ENCODE results near the gene EPB41L1.

Gene EPB41L1

DNA sequence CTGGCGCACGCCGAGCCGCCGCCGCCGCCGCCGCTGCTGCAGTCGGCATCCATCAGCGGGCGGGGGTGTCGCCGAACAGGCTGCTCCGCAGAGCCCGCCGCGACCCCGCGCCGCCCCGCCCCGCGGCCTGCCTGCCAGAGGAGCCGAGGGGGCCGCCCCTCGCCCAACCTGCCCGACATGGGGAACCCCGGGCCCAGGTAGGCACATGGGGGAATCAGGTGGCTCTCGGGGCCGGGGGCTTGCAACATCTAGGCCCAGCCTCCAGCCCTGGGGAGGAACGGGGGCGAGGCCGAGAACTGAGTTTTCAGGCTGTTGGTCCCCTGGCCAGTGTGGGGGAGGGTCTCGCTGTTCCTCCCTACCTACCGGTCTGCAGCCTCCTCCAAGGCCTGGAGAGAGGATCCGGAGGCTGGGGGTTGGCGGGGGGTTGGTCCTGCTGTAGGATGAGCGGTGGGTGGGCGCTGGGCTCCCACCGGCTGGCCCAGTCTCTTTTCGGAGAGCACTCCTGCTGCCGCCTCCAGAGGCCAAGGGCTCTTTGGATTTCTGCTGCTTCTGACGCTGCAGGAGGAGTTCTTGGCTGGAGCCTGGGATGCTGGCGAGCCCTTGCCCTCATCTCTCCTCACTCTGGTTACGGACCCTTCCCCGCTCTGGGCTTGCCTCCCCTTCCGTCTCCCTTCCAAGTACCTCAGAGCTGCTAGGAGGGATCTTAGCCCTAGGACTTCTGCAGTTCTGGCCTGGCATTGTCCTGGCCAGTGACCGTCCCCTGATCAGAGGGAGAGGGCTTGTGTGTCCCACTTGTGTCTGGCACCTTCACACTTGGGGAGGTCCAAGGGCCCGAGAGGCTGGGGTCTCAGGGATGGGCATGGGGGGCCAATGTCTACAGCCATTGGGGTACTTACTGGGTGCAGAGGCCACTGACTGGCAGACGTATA lies at the start of gene EPB41L1:
EPB41L1 (plus strand) TSS at position 41 of the 929 bp plus-strand sequence. CDS start 19,038 bp downstream, outside the sequence.
- Histone ChIP-seq H2AFZ (ENCODE audit: low read depth, low read length) (no peak within 1 kb of the TSS), H3K4me3 (ENCODE audit: low read length) (peak within 1 kb of the TSS; percentile 59), H3K4me1 (ENCODE audit: insufficient read depth, low read length) (peaks cover 15% of the 10 kb centered on the region), H3K36me3 (ENCODE audit: insufficient read depth, low read length) (no peaks in the 10 kb centered on the region), H3K27me3 (ENCODE audit: insufficient read depth, low read length) (no peaks in the 10 kb centered on the region), H3K9me3 (ENCODE audit: low read length) (no peaks in the 10 kb centered on the region)

DNA sequence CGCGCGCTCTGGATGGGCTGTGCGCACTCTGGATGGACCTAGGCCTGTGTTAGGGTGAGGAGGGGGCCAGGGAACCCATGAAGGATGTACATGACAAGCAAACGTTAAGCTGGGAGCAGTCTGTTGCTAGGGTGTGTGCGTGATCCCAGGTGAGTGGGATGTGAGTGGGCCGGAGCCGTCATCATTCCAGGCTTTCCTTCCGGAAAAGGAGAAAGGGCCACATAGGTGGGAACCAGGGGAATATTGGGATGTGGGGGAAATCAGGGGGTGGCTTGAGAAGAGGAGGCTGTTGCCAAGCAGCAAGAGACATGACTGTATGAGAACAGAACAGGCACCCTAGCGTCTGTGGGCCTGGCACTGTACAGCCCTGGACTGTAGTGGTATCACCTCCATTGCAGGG lies 49.7 kb upstream of the EPB41L1 start:
- no peaks in the 10 kb centered on the region for H3K9me3 ChIP-seq (ENCODE audit: low read length)
- H3K4me1 ChIP-seq (ENCODE audit: insufficient read depth, low read length): peaks cover 5% of the 10 kb centered on the region
- no peak overlapping the region for H2AFZ ChIP-seq (ENCODE audit: low read depth, low read length)
- H3K27me3 ChIP-seq (ENCODE audit: insufficient read depth, low read length): no peaks in the 10 kb centered on the region
- peaks cover 8% of the 10 kb centered on the region for H3K36me3 ChIP-seq (ENCODE audit: insufficient read depth, low read length)
- H3K4me3 ChIP-seq (ENCODE audit: low read length): no peak overlapping the region

DNA sequence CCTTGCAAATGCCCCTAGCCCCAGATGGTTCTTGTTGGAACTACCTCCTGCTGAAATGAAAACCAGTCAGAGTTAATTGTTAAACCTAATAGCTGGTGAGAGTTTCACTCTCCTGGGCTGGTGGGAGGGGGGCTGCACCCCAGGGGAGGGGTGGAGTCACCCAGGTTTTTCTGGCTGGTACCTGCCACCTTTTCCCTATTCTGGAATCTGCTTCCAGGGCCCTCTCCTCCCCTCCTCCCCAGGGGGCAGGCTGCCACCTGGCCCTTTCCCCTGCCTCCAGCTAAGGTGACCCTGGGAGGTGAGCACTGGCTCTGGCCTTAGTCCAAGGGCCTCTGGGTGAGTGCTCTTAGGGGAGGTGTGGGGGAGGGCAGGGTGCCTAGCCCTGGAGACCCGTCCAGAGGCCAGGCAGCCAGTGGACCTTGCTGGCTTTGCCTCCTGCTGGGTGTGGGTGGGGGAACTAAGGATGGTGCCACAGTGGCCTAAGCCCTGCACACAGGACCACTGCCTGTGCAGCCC lies 48.8 kb upstream of the EPB41L1 start:
- no peak overlapping the region for H3K4me3 ChIP-seq (ENCODE audit: low read length)
- no peaks in the 10 kb centered on the region for H3K27me3 ChIP-seq (ENCODE audit: insufficient read depth, low read length)
- peaks cover 16% of the 10 kb centered on the region for H3K36me3 ChIP-seq (ENCODE audit: insufficient read depth, low read length)
- peaks cover 5% of the 10 kb centered on the region for H3K4me1 ChIP-seq (ENCODE audit: insufficient read depth, low read length)
- H2AFZ ChIP-seq (ENCODE audit: low read depth, low read length): no peak overlapping the region
- no peaks in the 10 kb centered on the region for H3K9me3 ChIP-seq (ENCODE audit: low read length)

DNA sequence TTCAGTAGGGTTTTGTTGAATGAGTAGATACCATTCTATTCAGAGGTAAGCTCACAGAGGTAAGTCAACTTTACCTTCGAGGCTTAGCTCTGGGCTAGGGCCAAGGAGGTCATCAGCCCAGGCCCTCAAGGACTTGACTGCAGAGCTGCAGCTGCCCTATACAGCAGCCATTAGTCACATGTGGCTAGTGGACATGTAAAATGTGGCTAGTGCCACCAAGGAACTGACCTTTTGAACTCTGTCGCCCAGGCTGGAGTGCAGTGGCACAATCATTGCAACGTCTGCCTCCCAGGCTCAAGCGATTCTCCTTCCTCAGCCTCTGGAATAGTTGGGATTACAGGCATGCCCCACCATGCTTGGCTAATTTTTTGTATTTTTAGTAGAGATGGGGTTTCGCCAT lies 47.9 kb upstream of the EPB41L1 start:
- H3K27me3 ChIP-seq (ENCODE audit: insufficient read depth, low read length): no peaks in the 10 kb centered on the region
- H3K4me1 ChIP-seq (ENCODE audit: insufficient read depth, low read length): peaks cover 3% of the 10 kb centered on the region
- H2AFZ ChIP-seq (ENCODE audit: low read depth, low read length): no peak overlapping the region
- no peaks in the 10 kb centered on the region for H3K9me3 ChIP-seq (ENCODE audit: low read length)
- H3K36me3 ChIP-seq (ENCODE audit: insufficient read depth, low read length): peaks cover 21% of the 10 kb centered on the region
- no peak overlapping the region for H3K4me3 ChIP-seq (ENCODE audit: low read length)

DNA sequence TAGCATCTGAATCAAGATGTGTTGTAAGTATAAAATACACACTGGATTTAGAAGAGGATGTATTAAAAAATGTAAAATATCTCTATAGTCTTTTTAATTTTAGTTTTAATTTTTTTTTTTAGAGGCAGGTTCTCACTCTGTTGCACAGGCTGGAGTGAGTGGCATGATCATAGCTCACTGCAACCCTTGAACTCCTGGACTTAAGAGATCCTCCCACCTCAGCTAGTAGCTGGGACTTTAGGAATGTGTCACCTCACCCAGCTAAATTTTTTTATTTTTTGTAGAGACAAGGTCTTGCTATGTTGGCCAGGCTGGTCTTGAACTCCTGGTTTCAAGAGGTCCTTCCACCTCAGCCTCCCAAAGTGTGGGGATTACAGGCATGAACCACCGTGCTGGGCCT lies 46.7 kb upstream of the EPB41L1 start:
- peaks cover 28% of the 10 kb centered on the region for H3K36me3 ChIP-seq (ENCODE audit: insufficient read depth, low read length)
- no peaks in the 10 kb centered on the region for H3K27me3 ChIP-seq (ENCODE audit: insufficient read depth, low read length)
- H3K4me1 ChIP-seq (ENCODE audit: insufficient read depth, low read length): peaks cover 3% of the 10 kb centered on the region
- no peak overlapping the region for H3K4me3 ChIP-seq (ENCODE audit: low read length)
- no peaks in the 10 kb centered on the region for H3K9me3 ChIP-seq (ENCODE audit: low read length)
- H2AFZ ChIP-seq (ENCODE audit: low read depth, low read length): no peak overlapping the region

DNA sequence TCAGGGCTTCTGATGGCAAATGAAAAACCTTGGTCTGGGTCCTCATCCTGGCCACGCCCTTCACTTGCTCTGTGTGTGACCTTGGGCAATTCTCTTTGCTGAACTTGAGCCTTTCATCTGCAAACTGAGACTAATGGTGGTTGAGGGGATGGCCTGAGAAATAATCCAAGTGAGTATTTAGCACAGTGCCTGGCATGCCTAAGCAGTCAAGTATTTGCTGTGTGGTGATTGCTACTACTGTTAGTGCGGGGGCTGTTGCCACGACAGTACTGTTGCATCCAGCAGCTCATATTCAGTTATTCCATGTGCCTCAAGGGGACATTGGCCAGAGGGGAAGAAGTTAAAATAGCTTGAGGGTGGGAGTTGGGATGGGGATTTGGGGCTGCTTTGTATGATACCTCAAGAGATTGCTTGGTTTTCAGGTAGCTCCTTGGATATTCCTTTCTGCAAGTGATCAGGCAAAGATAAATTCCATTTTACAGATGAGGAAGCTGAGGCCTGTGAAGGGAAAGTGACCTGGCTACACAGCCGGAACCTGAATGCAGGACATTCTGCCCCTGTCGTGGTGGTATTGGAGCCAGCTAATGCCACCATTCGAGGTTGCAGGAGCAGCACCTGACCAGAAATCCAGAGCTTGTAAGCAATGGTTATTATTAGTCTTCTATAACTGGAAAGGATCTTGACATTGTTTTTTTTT lies 45.1 kb upstream of the EPB41L1 start:
- Histone ChIP-seq H3K9me3 (ENCODE audit: low read length) (no peaks in the 10 kb centered on the region), H3K27me3 (ENCODE audit: insufficient read depth, low read length) (no peaks in the 10 kb centered on the region), H2AFZ (ENCODE audit: low read depth, low read length) (no peak overlapping the region), H3K4me3 (ENCODE audit: low read length) (no peak overlapping the region), H3K36me3 (ENCODE audit: insufficient read depth, low read length) (peaks cover 28% of the 10 kb centered on the region), H3K4me1 (ENCODE audit: insufficient read depth, low read length) (no peaks in the 10 kb centered on the region)

DNA sequence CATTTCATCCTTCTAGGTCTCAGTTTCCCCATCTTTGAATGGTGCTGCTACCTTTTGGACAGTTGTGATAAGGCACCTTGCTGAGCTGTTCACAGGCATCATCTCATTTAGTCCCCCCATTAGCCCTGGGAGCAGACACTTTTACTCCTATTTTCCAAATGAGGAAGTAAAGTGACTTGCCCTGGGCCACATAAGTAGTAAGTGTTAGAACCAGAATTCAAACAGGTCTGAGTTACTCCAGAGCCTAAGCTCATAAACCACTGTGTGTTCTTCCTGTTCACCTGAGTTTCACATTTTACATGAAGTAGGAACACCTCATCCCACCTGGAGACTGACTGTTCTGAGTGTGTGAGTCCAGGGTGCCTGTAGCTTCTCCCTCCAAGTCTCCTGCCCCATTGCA lies 43.5 kb upstream of the EPB41L1 start:
- Histone ChIP-seq H3K4me1 (ENCODE audit: insufficient read depth, low read length) (no peaks in the 10 kb centered on the region), H3K27me3 (ENCODE audit: insufficient read depth, low read length) (no peaks in the 10 kb centered on the region), H3K4me3 (ENCODE audit: low read length) (no peak overlapping the region), H3K36me3 (ENCODE audit: insufficient read depth, low read length) (peaks cover 31% of the 10 kb centered on the region), H2AFZ (ENCODE audit: low read depth, low read length) (no peak overlapping the region), H3K9me3 (ENCODE audit: low read length) (no peaks in the 10 kb centered on the region)

DNA sequence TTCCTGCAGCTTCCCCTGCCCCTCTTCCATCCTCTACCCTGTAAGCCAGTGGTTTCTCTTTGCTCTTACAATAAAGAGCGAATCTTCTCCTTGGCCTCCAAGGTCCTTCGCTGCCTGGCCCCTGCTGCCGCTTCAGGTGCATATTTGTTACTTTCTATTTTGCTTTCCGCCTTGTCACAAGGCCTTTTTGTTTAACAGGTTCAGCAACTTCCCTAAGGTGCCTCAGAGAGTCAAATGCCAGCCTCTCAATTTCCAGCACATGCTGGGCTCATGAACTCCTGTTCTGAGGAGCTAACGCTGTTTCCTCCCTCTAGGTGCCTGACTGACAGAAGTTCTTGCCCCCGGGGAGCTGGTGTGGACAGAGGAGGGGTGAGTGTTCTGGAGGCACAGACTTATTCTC lies 42.4 kb upstream of the EPB41L1 start:
- no peaks in the 10 kb centered on the region for H3K4me1 ChIP-seq (ENCODE audit: insufficient read depth, low read length)
- no peak overlapping the region for H3K4me3 ChIP-seq (ENCODE audit: low read length)
- peaks cover 30% of the 10 kb centered on the region for H3K36me3 ChIP-seq (ENCODE audit: insufficient read depth, low read length)
- no peaks in the 10 kb centered on the region for H3K27me3 ChIP-seq (ENCODE audit: insufficient read depth, low read length)
- no peaks in the 10 kb centered on the region for H3K9me3 ChIP-seq (ENCODE audit: low read length)
- H2AFZ ChIP-seq (ENCODE audit: low read depth, low read length): no peak overlapping the region

DNA sequence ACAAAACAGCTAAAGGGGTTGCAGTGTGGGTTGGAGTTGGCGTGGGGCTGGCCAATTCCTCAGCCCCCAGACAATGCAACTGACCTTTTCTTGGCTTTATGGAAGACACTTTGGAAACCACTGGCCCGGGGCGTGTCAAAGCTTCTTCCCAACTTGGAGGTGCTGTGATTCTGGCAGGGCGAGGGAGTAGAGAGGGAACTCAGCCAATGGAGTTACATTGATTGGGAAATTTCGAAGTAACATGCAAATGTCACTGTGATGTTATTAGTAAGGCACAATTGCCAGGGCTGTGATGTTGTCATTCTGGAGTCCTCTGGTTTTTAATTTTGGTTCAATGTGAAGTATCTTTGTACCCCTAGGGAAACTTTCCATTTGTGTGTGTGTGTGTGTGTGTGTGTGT lies 41.5 kb upstream of the EPB41L1 start:
- Histone ChIP-seq H3K27me3 (ENCODE audit: insufficient read depth, low read length) (no peaks in the 10 kb centered on the region), H3K36me3 (ENCODE audit: insufficient read depth, low read length) (peaks cover 39% of the 10 kb centered on the region), H3K4me1 (ENCODE audit: insufficient read depth, low read length) (no peaks in the 10 kb centered on the region), H3K9me3 (ENCODE audit: low read length) (no peaks in the 10 kb centered on the region), H3K4me3 (ENCODE audit: low read length) (no peak overlapping the region), H2AFZ (ENCODE audit: low read depth, low read length) (no peak overlapping the region)

DNA sequence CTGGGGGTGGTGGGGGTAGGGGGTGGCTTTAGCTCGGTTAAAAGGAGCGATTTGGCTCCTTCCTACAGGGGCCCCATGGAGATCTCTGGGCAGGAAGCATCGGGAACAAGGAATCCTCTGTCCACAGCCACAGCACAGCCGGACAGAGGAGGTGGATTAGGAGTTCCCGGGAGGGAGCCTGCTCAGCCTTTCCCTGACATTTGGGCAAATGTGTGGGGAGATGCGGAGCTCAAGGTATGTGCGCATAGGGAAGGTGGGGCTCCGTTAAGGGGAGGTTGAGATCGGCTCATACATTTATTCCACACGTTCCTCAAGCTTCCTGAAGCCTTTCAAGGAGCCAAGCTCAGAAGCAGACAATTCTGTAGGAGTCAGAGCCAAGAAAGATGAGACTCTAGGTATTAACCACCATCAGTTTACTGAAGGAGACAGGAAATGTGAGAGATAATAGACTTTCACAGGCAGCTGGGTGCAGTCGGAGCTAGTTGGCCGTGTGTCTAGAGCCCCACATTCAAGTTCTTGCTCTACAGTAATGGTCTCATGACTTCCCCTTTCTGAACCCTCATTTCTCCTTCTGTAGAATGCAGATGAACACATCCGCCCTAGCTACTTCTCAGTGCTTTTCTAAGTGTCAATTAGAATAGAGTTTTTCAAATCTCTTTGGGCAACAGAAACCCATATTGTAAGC lies 40.8 kb upstream of the EPB41L1 start:
- Histone ChIP-seq H2AFZ (ENCODE audit: low read depth, low read length) (no peak overlapping the region), H3K36me3 (ENCODE audit: insufficient read depth, low read length) (peaks cover 42% of the 10 kb centered on the region), H3K9me3 (ENCODE audit: low read length) (no peaks in the 10 kb centered on the region), H3K4me3 (ENCODE audit: low read length) (no peak overlapping the region), H3K27me3 (ENCODE audit: insufficient read depth, low read length) (no peaks in the 10 kb centered on the region), H3K4me1 (ENCODE audit: insufficient read depth, low read length) (no peaks in the 10 kb centered on the region)

DNA sequence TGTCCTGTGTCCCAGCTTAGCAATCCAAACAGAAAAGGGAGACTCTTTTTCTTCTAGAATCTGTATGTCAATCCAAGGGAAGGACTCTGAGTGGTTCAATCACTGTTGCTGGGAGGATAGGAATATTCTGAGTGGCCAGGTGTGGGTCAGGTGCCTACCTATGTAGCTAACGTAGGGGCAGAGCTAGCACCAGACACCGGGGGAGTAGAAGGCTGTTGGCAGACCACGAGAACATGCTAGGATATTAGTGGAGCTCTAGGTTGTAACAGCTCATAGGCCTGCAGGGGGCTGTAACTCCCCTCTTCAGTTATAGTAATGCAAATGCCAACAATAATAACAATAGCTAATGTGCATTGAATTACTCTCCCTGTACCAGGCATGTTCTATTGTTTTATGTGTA lies 39.8 kb upstream of the EPB41L1 start:
- H3K36me3 ChIP-seq (ENCODE audit: insufficient read depth, low read length): peaks cover 38% of the 10 kb centered on the region
- H3K4me1 ChIP-seq (ENCODE audit: insufficient read depth, low read length): no peaks in the 10 kb centered on the region
- no peak overlapping the region for H2AFZ ChIP-seq (ENCODE audit: low read depth, low read length)
- H3K27me3 ChIP-seq (ENCODE audit: insufficient read depth, low read length): no peaks in the 10 kb centered on the region
- no peak overlapping the region for H3K4me3 ChIP-seq (ENCODE audit: low read length)
- H3K9me3 ChIP-seq (ENCODE audit: low read length): no peaks in the 10 kb centered on the region

DNA sequence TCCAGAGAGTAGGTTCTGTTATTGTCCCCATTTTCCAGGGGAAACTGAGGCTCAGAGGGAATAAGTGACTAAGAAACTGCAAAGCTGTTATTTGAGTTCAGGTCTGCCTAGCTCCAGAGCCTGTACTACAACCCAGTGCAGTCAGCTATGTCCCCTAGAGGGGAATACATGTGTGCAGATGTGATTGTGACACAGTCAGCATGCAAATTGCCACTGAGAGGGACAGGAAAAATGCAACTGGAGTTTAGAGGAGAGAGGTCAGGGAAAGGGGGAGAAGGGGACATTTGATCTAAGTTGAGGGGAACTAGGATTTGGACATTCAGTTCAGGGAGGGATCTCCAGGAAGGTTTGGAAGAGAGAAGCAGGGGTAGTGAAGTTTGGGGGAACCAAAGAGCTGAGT lies 38.6 kb upstream of the EPB41L1 start:
- H3K36me3 ChIP-seq (ENCODE audit: insufficient read depth, low read length): peaks cover 28% of the 10 kb centered on the region
- H3K27me3 ChIP-seq (ENCODE audit: insufficient read depth, low read length): no peaks in the 10 kb centered on the region
- H2AFZ ChIP-seq (ENCODE audit: low read depth, low read length): no peak overlapping the region
- no peak overlapping the region for H3K4me3 ChIP-seq (ENCODE audit: low read length)
- H3K9me3 ChIP-seq (ENCODE audit: low read length): no peaks in the 10 kb centered on the region
- no peaks in the 10 kb centered on the region for H3K4me1 ChIP-seq (ENCODE audit: insufficient read depth, low read length)

Data from neuron (in vitro differentiated cells).